H1 (cell line): Measurements from ENCODE around the gene SF3B2. TPM values are rescaled to one million over a fixed set of nuclear protein-coding genes. Genes with fewer than 3 reads are reported as not detected.
A peak's percentile ranks its signal among the peaks of the same experiment; 100 is the strongest.

Experiments
- CTCF ChIA-PET: fragments of 300-600 bp; sonication (Branson Sonifier 250); formaldehyde crosslinking; loops from one replicate; lab custom pipeline; 2021; ENCODE audit not compliant: partially characterized antibody; lab: Charles Lee
- POLR2A ChIA-PET: fragments of 300-600 bp; sonication (Branson Sonifier 250); formaldehyde crosslinking; loops from one replicate; lab custom pipeline; 2021; ENCODE audit warnings: inconsistent platforms; ENCODE audit not compliant: partially characterized antibody; lab: Charles Lee
- DNase-seq, 2 experiments: peaks; one replicate each; pipeline versions ENCODE4 v3.0.0 to v3.0.0-alpha.2; 2010 to 2022; ENCODE audit warnings: low spot score in 2 of 2, low read depth in 1 of 2, mixed read lengths in 1 of 2
- FAIRE-seq: peaks from 2 replicates; lab custom pipeline; 2011; peaks lifted over from hg19 to GRCh38; lab: Jason Lieb, UNC
- H2AFZ ChIP-seq: 2 replicates; pipeline ENCODE4 v1.8.1; 2012; ENCODE audit warnings: low read length, inconsistent platforms
- H2AK5ac ChIP-seq: 2 replicates; pipeline ENCODE4 v1.6.1; 2013; ENCODE audit warnings: low read depth, low read length
- H2BK120ac ChIP-seq: replicated peaks from 2 replicates; pipeline ENCODE3; 2013; ENCODE audit warnings: low read depth, low read length, inconsistent platforms
- H2BK12ac ChIP-seq: 2 replicates; pipeline ENCODE4 v1.6.1; 2013; ENCODE audit warnings: low read depth, low read length
- H2BK15ac ChIP-seq: 2 replicates; pipeline ENCODE4 v1.6.1; 2013; ENCODE audit warnings: low read length
- H2BK20ac ChIP-seq: 2 replicates; pipeline ENCODE4 v1.6.1; 2013; ENCODE audit warnings: low read length
- H2BK5ac ChIP-seq: 2 replicates; pipeline ENCODE4 v1.6.1; 2013; ENCODE audit warnings: low read depth, low read length
- H3K14ac ChIP-seq: 2 replicates; pipeline ENCODE4 v1.6.1; 2013; ENCODE audit warnings: inconsistent platforms; ENCODE audit not compliant: insufficient read length
- H3K18ac ChIP-seq: 2 replicates; pipeline ENCODE4 v1.6.1; 2013; ENCODE audit warnings: low read length; ENCODE audit errors: extremely low read depth
- H3K23ac ChIP-seq: 2 replicates; pipeline ENCODE4 v1.6.1; 2013; ENCODE audit warnings: inconsistent platforms; ENCODE audit not compliant: insufficient read length
- H3K23me2 ChIP-seq: 2 replicates; pipeline ENCODE4 v1.6.1; 2013; ENCODE audit warnings: low read depth, low read length
- H3K27ac ChIP-seq: 2 replicates; pipeline ENCODE4 v1.6.1; 2011; ENCODE audit warnings: low read depth, low read length, inconsistent platforms
- H3K27me3 ChIP-seq, 4 experiments: replicated peaks in 1 of 4; 1 replicate in 1 of 4; 2 replicates in 3 of 4; pipeline versions ENCODE4 v1.6.1 to v1.8.1; 2011 to 2013; ENCODE audit warnings: low read length in 3 of 4, mild to moderate bottlenecking in 3 of 4, inconsistent platforms in 2 of 4, mixed read lengths in 2 of 4, moderate library complexity in 1 of 4; ENCODE audit not compliant: control insufficient read depth in 3 of 4, insufficient read depth in 3 of 4; ENCODE audit errors: extremely low read depth in 1 of 4
- H3K36me3 ChIP-seq, 4 experiments: 2 replicates each; pipeline versions ENCODE4 v1.6.1 to v1.8.1; 2011 to 2013; ENCODE audit warnings: mild to moderate bottlenecking in 4 of 4, low read length in 3 of 4, moderate library complexity in 2 of 4, control low read depth in 1 of 4, inconsistent platforms in 1 of 4; ENCODE audit not compliant: insufficient read depth in 4 of 4, control insufficient read depth in 2 of 4
- H3K4ac ChIP-seq: replicated peaks from 2 replicates; pipeline ENCODE3; 2013; ENCODE audit warnings: low read length, low read depth, mixed read lengths, inconsistent platforms; ENCODE audit not compliant: insufficient read length
- H3K4me1 ChIP-seq, 4 experiments: replicated peaks in 1 of 4; 1 replicate in 1 of 4; 2 replicates in 3 of 4; pipeline versions ENCODE4 v1.6.1 to v1.8.1; 2011 to 2013; ENCODE audit warnings: low read length in 3 of 4, inconsistent platforms in 2 of 4, mixed read lengths in 1 of 4; ENCODE audit not compliant: insufficient read depth in 4 of 4, control insufficient read depth in 3 of 4
- H3K4me2 ChIP-seq, 2 experiments: 2 replicates each; pipeline versions ENCODE4 v1.6.1 to v1.8.1; 2011 to 2013; ENCODE audit warnings: low read depth in 2 of 2, low read length in 2 of 2, control low read depth in 1 of 2, inconsistent platforms in 1 of 2, mild to moderate bottlenecking in 1 of 2; ENCODE audit not compliant: insufficient read depth in 1 of 2
- H3K4me3 ChIP-seq, 4 experiments: fragments of 200-600, 300-600 bp in 1 of 4; sonication (generic), shearing (Covaris generic), sonication (Bioruptor Twin) in 1 of 4; 2 replicates each; pipeline versions ENCODE4 v1.5.1 to v1.8.1; 2011 to 2016; ENCODE audit warnings: low read length in 4 of 4, low read depth in 3 of 4, control low read depth in 2 of 4, inconsistent platforms in 2 of 4, mild to moderate bottlenecking in 2 of 4, mixed read lengths in 1 of 4, moderate library complexity in 1 of 4; ENCODE audit not compliant: insufficient read depth in 2 of 4; ENCODE audit errors: extremely low read depth in 1 of 4
- H3K56ac ChIP-seq: replicated peaks from 2 replicates; pipeline ENCODE3; 2013; ENCODE audit warnings: low read depth, mild to moderate bottlenecking, mixed read lengths, low read length, inconsistent platforms; ENCODE audit not compliant: insufficient read length
- H3K79me1 ChIP-seq: 2 replicates; pipeline ENCODE4 v1.6.1; 2013; ENCODE audit warnings: low read depth, low read length, control low read depth
- H3K79me2 ChIP-seq, 2 experiments: 2 replicates each; pipeline versions ENCODE4 v1.6.1 to v1.8.1; 2012 to 2013; ENCODE audit warnings: low read length in 2 of 2, mild to moderate bottlenecking in 2 of 2, inconsistent platforms in 1 of 2; ENCODE audit not compliant: insufficient read depth in 2 of 2, control insufficient read depth in 1 of 2
- H3K9ac ChIP-seq, 4 experiments: replicated peaks in 1 of 4; 1 replicate in 1 of 4; 2 replicates in 3 of 4; pipeline versions ENCODE4 v1.6.1 to v1.8.1; 2011 to 2013; ENCODE audit warnings: low read depth in 3 of 4, low read length in 3 of 4, control low read depth in 2 of 4, mild to moderate bottlenecking in 2 of 4, moderate library complexity in 2 of 4, inconsistent platforms in 1 of 4; ENCODE audit errors: extremely low read depth in 1 of 4
- H3K9me3 ChIP-seq, 2 experiments: 2 replicates each; pipeline versions ENCODE4 v1.6.1 to v1.8.1; 2012 to 2013; ENCODE audit warnings: mild to moderate bottlenecking in 2 of 2, moderate library complexity in 2 of 2, control low read depth in 1 of 2, inconsistent platforms in 1 of 2, low read depth in 1 of 2, low read length in 1 of 2, mixed read lengths in 1 of 2; ENCODE audit not compliant: insufficient read depth in 2 of 2
- H4K20me1 ChIP-seq, 2 experiments: replicated peaks in 1 of 2; 2 replicates each; pipeline versions ENCODE3 to v1.8.1; 2011 to 2013; ENCODE audit warnings: inconsistent platforms in 2 of 2, low read length in 2 of 2, mild to moderate bottlenecking in 1 of 2; ENCODE audit not compliant: insufficient read depth in 2 of 2, control insufficient read depth in 1 of 2
- H4K5ac ChIP-seq: 2 replicates; pipeline ENCODE4 v1.6.1; 2013; ENCODE audit warnings: low read length, low read depth, mixed read lengths, inconsistent platforms; ENCODE audit not compliant: insufficient read length
- H4K8ac ChIP-seq: 2 replicates; pipeline ENCODE4 v1.8.0; 2013; ENCODE audit warnings: mild to moderate bottlenecking, moderate library complexity, low read length, inconsistent platforms; ENCODE audit not compliant: insufficient read depth; ENCODE audit errors: extremely low read depth
- H4K91ac ChIP-seq: replicated peaks from 2 replicates; pipeline ENCODE3; 2013; ENCODE audit warnings: low read length, mixed read lengths, inconsistent platforms; ENCODE audit not compliant: insufficient read length
- ATF2 ChIP-seq: IDR thresholded peaks from 2 replicates; pipeline ENCODE4 v1.6.1; 2012; ENCODE audit warnings: low read length, inconsistent platforms
- BACH1 ChIP-seq: IDR thresholded peaks from 2 replicates; pipeline ENCODE4 v1.6.1; 2012; ENCODE audit warnings: low read length, improper control_type of control experiment
- BRCA1 ChIP-seq: IDR thresholded peaks from 2 replicates; pipeline ENCODE4 v1.6.1; 2012; ENCODE audit warnings: low read depth, low read length, improper control_type of control experiment
- EP300 ChIP-seq, 2 experiments: IDR thresholded peaks; 1 replicate in 1 of 2; 2 replicates in 1 of 2; pipeline ENCODE4 v1.6.1; 2011 to 2012; ENCODE audit warnings: low read depth in 2 of 2, low read length in 2 of 2, mild to moderate bottlenecking in 2 of 2, borderline replicate concordance in 1 of 2, inconsistent platforms in 1 of 2, moderate library complexity in 1 of 2
- EZH2 ChIP-seq: fragments of 200-600 bp; sonication (generic); IDR thresholded peaks from 2 replicates; pipeline ENCODE4 v1.7.1; 2012; ENCODE audit warnings: low read depth, mild to moderate bottlenecking, moderate library complexity, low read length, inconsistent platforms; ENCODE audit not compliant: severe bottlenecking
- KDM1A ChIP-seq: fragments of 200-600, 300-600 bp; sonication (generic); IDR thresholded peaks from 2 replicates; pipeline ENCODE4 v1.7.1; 2016; ENCODE audit warnings: mild to moderate bottlenecking, low read length, borderline replicate concordance
- RAD21 ChIP-seq, 2 experiments: IDR thresholded peaks in 1 of 2; conservative IDR thresholded peaks in 1 of 2; 2 replicates each; pipeline ENCODE4 v1.6.1; 2011; ENCODE audit warnings: low read depth in 2 of 2, low read length in 2 of 2, improper control_type of control experiment in 1 of 2, inconsistent platforms in 1 of 2, mild to moderate bottlenecking in 1 of 2, moderate library complexity in 1 of 2
- TEAD4 ChIP-seq: IDR thresholded peaks from 2 replicates; pipeline ENCODE4 v1.6.1; 2012; ENCODE audit warnings: low read depth, low read length, inconsistent platforms, mixed read lengths
- WGBS, 2 experiments: shearing (Covaris generic) in 1 of 2; methylation state at CpG; one replicate each; pipeline versions ENCODE4 v1.1.6 to v1.1.7; 2013 to 2015; ENCODE audit warnings: low lambda C conversion rate in 2 of 2, mixed read lengths in 2 of 2, inconsistent platforms in 1 of 2, low coverage in 1 of 2, missing lambda C conversion rate in 1 of 2; ENCODE audit not compliant: insufficient replicate concordance in 2 of 2, insufficient coverage in 1 of 2, insufficient read length in 1 of 2; ENCODE audit errors: extremely low coverage in 1 of 2, missing lambda C conversion rate in 1 of 2; 5-methylcytosine and 5-hydroxymethylcytosine counted together
- polyA plus RNA-seq, 7 experiments: library from polyadenylated mRNA; depleted of rRNA in 3 of 7; stranded (reverse) in 5 of 7; unstranded in 2 of 7; fragments of >200 nt in 5 of 7; fragments of 200-250 nt in 2 of 7; gene quantifications; 1 replicate in 5 of 7; 2 replicates in 1 of 7; 4 replicates in 1 of 7; pipeline versions ENCODE4 v1.2.1 to v1.2.3, GENCODE V29; 2011 to 2013; ENCODE audit warnings: missing spikeins in 2 of 7, mixed read lengths in 2 of 7
- total RNA-seq: library from RNA; stranded (reverse); fragmentation: NEBNext Ultra II Directional; extraction: Animal tissue kit (Norgen Biotek cat#: 25700); gene quantifications from 2 replicates; pipeline ENCODE4 v1.2.1, GENCODE V29; 2021

Gene SF3B2
- total and polyA plus RNA-seq, 2 of the 8 experiments (the other 6 are each of a cell fraction or from before 2014, with no cell fraction given): 182 to 237 TPM

DNA sequence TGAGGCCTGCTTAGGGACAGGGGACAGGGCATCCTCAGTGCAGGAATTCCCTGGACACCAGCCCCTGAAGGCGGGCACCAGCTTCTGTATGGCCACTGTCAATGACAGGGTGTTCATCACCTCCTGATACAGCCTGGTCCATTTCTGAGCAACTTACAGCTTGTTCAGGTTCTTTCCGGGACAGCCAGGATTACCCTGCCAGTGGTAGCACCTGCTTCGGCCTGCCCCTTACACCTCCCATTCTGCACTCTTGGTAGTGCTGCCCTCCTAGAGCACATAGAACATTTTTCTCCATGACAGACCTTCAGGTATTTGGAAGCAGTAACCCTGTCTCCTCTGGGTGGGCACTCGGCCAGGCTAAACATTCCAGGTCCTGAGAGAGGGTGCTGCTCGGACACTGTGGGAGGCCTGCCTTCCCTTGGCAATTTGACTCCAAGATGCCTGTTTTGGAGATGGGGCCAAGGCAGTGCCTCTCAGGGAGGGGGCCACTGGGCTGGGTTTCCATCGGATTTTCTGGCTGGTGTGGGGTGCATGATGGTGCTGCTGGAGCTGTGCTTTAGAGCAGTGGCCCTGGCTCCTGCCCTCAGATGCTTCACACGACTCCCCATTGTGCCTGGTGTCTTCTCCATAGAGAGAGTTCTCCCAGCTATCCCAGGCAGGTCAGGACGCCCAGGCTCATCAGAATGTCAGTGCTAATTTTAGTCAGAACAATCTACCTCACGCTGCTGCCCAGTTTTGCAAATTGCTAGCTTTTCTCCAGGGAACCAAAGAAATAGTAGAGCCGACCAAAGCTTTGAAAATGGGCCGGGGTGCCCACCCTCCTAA lies 4.4 kb upstream of the SF3B2 start:
- no peak overlapping the region for H2BK5ac ChIP-seq
- H3K18ac ChIP-seq: no peak overlapping the region
- peak overlapping the region; percentile 19; the same call in 1 of the 2 replicates for H4K8ac ChIP-seq
- no peak overlapping the region for H3K14ac ChIP-seq
- no peak overlapping the region for H3K23ac ChIP-seq
- peaks cover 10% of the 10 kb centered on the region; the same call in 1 of the 2 replicates for H3K23me2 ChIP-seq
- H3K9ac ChIP-seq: no peak overlapping the region
- WGBS, 2 experiments: 85% methylated on average over 11 of the region's 11 CpGs; no CpG with 5 or more reads in 1 of the 2 experiments
- 0 out of 2 replicates have a peak overlapping the region, but pooled peaks have one; percentile 6 for H2BK15ac ChIP-seq
- peaks cover 14% of the 10 kb centered on the region for H3K79me1 ChIP-seq
- H2BK20ac ChIP-seq: no peak overlapping the region
- no peak overlapping the region for H3K27ac ChIP-seq
- POLR2A ChIA-PET: interaction anchor here (0.9 to 1.5 kb wide), 8 partner anchors 12 to 231 kb away, joined by 3 to 6 read pairs (median 3); partner anchors contain the start of genes BANF1 and CNIH2
- H3K56ac ChIP-seq: no peak overlapping the region
- peaks cover 4 to 19% of the 10 kb centered on the region in 2 experiments for H3K79me2 ChIP-seq
- peak overlapping the region; percentile 89 to 90 for H3K4me2 ChIP-seq
- DNase-seq (no peak), FAIRE-seq (no peak)
- peaks cover 0 to 6% of the 10 kb centered on the region in 2 experiments; a peak in 1 of 4 replicates for H3K9me3 ChIP-seq
- H2AK5ac ChIP-seq: no peak overlapping the region
- H4K5ac ChIP-seq: no peak overlapping the region
- peak overlapping the region; percentile 54 to 91 (median 64); a peak in 5 of 8 replicates for H3K4me3 ChIP-seq
- H2BK120ac ChIP-seq: no peak overlapping the region
- peaks cover 0 to 4% of the 10 kb centered on the region in 2 experiments for H4K20me1 ChIP-seq
- peaks cover 0 to 28% (median 21%) of the 10 kb centered on the region in 4 experiments; a peak in 6 of 7 replicates for H3K4me1 ChIP-seq
- CTCF ChIA-PET: interaction anchor here (0.9 to 5.7 kb wide), 6 partner anchors 17 to 268 kb away, joined by 3 to 34 read pairs (median 4); no protein-coding TSS in a partner anchor
- peak overlapping the region; percentile 27 for H3K4ac ChIP-seq
- peak overlapping the region; percentile 5 for H4K91ac ChIP-seq
- H3K36me3 ChIP-seq: peaks cover 0 to 11% (median 6%) of the 10 kb centered on the region in 4 experiments; a peak in 4 of 8 replicates
- 0 out of 2 replicates have a peak overlapping the region, but pooled peaks have one; percentile 29 for H2BK12ac ChIP-seq
- no peak overlapping the region for H2AFZ ChIP-seq
- no peaks in the 10 kb centered on the region for H3K27me3 ChIP-seq
- TF ChIP-seq EP300 (IDR thresholded peaks at IDR 0.05; ENCODE audit: borderline replicate concordance in 1 of 2, low read depth in 2 of 2, low read length in 2 of 2): no peak
- TF ChIP-seq BACH1: no peak
- TF ChIP-seq EZH2: no peak
- no peak for TF ChIP-seq BRCA1
- TF ChIP-seq KDM1A: no peak
- TF ChIP-seq RAD21 (IDR thresholded peaks at IDR 0.05 in 1 of 2, conservative IDR thresholded peaks at IDR 0.05 in 1 of 2; ENCODE audit: low read depth in 2 of 2, low read length in 2 of 2): no peak
- no peak for TF ChIP-seq ATF2
- TF ChIP-seq TEAD4: no peak
